NCI-H187 treated with DMSO at 0.1 percent for 48 hours (cell line): ENCODE measurements around the gene ANKRD22.
"Not testable (repeated sequence)": the region's sequence is repeated elsewhere in the genome, so short reads cannot be mapped to it uniquely, and the experiment has no call there.

Source experiments
- DNase-seq: peaks from one replicate; lab custom pipeline; 2025; lab: John Stamatoyannopoulos, UW

ANKRD22 gene

DNA sequence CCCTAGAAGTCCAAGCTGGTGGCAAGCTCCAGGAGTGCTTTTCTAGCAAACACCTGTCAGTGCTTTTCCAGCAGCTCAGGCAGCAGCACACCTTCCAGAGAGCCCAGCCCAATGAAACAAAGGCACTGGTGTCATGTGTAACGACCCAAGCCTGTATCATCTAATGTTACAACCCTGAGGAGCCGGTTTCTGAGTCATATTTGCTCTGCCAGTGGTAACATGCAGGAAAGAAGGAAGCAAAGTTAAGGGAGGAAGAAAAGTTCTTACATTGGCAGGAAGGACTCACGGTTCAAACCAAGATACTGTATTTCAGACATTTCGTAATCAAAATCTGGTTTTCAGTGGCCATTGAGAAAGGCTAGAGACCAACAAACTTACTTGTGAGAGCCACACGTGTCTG is at the start of gene ANKRD22:
ANKRD22 (minus strand) TSS at position 139 of the 400 bp plus-strand sequence. CDS start 237 bp downstream, outside the sequence.
- DNase-seq: no peak

- no peak for DNase-seq
Observed at GRCh38 chr10:88899886-88900285, 48.2 kb upstream of the ANKRD22 start.

DNA sequence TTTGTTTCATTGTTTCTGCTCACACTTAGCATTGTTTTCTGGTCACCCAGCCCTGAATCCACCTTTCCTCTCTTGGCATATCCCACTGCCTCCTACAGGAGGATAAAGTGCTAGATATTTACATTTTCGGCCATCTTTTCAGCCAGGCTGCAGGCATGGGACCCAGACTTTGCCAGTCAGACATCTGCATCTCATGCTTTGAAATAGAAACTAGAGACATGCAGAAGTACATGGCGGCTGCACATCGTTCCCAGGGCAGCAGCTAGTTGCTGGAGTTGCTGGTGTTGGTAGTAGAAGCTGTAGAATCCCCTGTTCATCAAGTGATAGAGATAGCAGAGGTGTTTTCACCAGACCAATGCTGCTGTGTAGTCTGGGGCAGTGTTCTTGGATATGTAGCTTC is 47.1 kb upstream of the ANKRD22 start:
- DNase-seq: no peak

DNA sequence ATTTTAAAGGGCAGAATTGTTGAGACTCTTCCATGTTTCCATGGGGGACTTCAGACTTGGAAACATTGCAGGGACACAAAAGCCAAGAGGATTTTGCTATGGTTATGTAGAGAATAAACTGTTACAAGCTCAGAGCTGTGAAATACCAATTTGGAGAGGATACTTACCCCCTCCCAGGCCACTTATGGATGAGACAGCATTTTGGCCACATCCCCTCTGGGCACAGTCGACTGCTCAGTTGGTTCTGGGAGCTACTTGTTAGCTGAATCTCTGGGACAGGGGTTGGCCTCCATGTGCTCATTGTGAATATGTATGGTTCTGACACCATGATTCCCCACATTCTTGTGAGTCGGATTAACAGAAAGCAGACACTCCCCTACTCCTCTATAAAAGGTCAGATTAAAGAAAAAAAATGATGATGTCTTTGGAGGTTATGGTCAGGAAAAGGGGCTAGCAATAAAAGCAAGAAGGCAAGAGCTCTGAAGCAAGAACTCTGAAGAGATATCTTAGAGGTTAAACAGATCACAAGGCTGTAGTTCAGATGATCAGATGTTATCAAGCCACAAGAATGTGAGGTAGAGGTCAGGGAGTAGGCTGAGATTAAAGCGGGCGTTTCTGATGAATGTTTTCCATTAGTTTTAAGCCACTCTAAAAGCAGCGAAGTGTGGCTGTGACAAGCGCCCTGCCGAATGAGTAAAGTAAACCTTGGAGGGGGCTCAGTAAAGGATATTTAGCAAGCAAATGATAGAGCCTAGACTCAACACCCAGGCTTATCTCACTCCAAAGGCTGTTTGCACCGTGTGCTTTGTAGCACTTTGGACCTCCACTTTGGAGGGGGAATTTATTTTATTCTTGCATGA is 45.6 kb upstream of the ANKRD22 start:
- DNase-seq: peak; percentile 24

DNA sequence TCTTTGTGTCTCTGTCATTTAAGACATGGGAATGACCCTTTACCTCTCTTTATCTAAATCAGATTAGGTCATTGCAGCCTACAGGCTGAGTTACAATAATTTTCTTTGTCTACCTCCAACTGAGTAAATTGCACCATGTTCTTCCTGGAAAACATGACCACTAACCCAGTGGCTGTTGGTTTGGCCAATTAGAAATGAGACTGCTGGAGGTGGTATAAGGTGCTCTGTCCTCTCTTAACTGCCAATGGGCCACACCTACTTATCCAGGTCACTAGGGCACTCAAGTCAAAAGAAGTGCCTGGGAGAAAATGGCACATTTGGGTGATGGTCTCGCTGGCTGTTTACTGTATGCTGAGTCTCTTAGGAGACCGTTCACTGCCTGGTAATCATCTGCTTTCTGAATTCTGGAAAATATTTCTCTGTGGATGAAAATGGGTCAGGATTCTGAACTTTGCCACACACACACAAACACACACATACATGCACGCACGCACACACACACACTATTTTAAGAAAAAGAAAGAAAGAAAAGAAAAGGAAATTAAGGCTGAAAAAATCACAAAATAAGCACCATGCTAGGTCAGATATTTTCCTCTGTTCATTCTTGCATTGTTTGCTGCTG is 44.8 kb upstream of the ANKRD22 start:
- DNase-seq: no peak

DNA sequence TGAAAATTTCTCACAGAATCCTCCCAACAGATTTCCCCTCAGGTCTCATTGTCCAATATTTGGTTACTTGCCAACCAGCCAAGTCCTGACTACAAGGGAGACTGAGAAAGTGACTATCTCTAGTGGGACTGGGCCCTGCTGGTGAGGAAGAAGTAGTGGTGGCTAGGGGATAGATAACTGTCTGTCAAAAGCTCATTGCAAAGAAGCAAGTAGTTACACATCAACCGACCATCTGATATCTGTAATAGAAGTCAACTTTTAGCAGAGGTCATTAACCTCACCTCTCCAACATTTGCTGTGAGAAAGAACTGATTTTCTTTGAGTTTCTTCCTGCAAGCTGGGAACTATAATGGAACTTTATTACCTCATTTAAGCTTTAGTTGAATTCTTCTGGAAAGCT is 43.6 kb upstream of the ANKRD22 start:
- DNase-seq: no peak

DNA sequence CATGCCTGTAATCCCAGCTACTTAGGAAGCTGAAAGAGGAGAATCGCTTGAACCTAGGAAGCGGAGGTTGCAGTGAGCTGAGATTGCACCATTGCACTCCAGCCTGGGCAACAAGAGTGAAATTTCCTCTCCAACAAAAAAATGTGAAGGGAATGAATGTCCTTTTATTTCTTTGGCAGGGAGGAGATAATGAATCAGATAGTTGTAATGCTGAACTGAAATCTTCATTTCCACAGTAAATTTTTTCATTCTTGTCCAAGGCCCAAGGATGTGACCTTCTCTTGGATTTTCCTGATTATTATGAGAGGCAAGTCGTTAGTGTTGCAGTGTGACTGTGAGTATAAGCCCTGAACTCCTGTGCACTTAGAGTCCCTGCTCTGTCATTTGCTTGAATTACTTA is 42.0 kb upstream of the ANKRD22 start:
- no peak for DNase-seq

DNA sequence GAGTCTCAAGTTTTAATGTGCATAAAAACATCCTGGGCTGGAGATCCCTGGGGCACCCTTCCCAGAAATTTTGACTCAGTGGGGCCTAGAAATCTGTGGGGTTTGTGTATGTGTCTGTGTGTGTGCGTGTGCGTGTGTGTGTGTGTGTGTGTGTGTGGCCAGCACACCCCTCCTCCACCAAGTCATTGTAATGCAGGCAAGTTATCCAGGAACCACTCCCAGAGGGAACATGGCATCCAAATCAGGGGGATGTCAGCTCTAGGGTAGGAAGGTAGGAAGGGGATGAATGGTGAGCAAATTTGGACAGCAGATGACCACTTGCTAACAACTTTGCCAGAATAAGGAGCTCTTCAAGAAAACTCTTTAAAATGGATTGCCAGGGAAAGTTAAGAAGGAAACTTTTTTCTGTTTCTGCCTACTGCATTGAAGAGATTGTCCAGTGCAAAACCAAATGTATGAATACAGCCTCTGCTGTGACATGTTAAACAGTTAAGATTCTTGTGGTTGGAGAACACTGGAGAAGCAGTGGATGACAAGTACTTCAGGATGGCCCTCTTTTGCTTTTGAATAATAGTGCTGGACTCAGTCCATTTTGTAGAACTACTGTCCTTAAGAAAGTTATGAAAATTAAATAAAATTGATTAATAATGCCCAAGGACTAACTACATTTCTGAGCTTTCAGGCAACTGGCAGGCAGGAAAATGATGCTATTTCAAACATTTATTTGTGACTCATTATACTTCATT is 40.8 kb upstream of the ANKRD22 start:
- no peak for DNase-seq

DNA sequence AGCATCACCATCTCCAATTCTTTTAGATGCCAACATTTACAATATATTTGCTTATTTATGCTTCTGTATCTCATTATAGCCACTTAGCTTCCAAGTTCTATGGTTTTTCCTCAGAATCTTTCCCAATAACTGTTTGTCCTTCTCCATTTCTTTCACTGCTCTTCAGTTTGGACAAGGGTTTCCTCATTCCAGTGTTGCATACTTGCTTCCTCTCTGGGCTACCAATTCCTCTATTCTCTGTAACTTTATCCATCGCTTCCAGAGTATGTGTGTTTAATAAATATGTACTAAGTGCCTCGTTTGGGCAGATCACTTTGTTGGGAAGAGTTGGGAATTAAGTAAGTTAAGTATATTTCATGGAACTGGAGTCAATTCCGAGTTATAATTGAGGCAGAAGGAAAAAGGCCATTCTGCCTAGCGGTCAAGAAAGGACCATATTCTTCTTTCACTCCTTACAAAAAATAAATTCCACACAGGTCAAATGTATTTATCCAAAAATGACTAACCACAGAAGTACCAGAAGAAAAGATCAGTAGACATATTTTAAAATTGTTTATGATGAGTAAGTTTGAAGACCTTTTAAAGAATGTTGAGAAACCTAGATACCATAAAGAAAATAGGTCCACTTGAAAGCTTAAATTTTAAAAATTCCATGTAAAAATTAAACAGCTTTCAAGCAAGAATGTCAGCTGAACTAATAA is 39.2 kb upstream of the ANKRD22 start:
- no peak for DNase-seq

DNA sequence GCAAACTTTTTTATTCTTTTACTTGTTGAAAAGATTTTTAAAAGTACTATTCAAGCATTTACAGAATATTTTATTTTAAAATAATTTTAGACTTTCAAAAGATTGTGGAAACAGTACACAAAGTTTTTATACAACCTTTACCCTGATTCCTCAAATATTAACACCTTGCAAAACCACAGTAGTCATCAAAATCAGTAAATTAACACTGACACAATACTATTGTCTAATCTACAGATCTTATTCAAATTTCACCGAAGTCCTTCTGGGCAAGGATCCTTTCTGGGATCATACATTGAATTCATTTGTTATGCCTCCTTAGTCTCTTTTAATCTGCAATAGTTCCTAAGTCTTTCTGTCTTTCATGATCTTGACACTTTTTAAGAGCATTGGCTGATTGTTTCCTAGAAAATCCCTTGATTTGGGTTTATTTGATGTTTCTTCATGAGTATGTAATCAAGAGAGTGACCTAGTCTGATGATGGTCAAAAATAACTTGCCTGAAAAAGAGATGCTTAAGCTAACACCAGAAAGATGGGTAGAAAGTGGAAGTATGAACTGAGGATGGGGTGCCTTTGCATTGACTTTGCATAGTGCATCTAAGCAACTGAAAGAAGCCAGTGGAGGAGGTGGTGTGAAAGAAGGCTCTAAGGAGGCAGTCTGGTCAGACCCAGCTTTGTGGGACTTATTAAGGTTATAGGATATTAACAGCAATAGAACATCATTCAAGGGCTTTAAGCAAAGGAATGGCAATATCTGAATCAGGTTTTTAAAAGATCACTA is 38.1 kb upstream of the ANKRD22 start:
- DNase-seq: no peak

DNA sequence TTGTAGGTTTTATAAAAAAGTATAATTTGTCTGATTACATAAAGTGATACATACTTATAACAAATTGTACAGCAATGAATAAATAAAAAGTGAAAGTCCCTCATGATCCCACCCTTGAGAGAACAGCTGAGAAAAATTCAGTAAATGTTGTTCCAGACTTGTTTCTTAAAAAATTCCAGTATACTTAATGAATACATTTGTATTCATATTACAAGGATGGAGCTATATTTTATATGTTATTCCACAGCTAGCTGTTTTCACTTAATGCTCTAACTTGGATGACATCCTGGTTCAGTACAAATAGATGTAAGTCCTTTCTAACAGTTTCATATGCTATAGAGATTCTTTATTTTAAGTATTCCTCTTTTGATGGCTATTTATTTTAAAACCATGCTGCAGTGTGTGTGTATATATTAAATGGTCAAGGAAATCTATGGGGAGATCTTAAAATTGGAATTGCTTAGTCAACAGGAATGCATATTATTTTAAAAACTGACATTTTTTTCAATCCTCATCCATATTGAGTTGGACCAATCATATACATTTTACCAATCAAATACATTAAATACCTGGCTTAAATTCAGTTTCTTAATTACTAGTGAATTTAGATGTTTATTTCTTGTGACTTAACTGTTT is 37.3 kb upstream of the ANKRD22 start:
- DNase-seq: no peak

- DNase-seq: no peak
Observed at GRCh38 chr10:88886557-88886956, 34.9 kb upstream of the ANKRD22 start.

DNA sequence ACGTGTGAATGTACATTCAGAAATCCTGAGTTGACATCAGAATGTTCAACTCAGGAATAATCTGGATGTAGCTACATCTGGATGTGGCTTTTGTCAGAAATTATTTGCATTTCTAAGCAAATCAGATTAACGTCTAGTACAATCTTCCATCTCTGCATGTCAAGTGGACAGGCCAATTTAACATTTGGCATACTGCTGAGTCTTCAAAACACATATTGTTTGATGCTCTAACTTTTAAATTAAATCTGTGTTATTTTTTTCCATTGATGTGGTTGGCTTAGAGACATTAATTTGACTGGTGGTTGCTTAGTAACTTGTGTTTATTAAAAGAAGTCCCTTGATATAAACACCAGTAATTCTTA is 31.8 kb upstream of the ANKRD22 start:
- no peak for DNase-seq

DNA sequence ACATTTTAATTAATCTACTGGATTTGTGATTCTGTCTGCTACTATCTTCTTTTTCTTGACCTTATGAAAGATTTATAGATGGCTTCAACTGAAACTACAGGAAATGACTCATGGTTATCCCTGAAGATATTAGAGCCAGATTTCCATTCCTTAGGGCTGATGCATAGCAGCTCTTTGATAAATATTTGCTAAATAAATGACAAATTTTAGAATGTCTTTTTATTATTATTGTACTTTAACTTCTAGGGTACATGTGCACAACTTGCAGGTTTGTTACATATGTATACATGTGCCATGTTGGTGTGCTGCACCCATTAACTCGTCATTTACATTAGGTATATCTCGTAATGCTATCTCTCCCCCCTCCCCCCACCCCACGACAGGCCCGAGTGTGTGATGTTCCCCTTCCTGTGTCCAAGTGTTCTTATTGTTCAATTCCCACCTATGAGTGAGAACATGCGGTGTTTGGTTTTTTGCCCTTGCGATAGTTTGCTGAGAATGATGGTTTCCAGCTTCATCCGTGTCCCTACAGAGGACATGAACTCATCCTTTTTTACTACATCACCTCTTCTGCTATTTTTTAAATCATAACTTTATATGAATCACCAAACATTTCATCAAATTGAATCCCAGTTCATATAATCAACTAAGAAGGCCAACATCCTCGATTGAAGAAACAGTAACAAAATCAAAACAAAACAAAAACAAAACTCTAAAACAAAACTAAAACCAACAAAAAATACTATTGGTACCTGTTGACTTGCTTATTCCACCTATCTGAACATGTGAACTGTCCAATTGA is 31.2 kb upstream of the ANKRD22 start:
- not testable (repeated sequence) for DNase-seq

- no peak for DNase-seq
Observed at GRCh38 chr10:88881922-88882645, 30.4 kb upstream of the ANKRD22 start.

DNA sequence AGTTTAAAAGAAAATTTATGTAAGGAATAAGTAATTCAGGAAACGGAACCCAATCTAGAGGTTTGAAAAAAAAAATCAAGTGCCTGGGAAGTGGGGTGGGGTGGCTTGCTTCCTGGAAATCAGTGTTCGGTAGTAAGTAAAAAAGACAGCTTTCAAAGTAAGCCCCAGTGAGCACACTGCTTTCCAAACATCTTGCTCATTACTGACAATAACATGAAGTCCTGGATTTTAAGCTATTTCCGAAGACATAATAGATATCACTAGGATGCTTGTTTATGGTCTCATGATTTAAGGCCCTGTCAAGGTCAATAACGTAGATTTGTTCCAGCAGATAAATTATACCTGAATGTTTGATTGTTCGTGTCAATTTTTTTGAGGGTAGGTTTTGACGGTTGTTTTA is 29.7 kb upstream of the ANKRD22 start:
- DNase-seq: no peak

- no peak for DNase-seq
Observed at GRCh38 chr10:88880282-88881076, 28.8 kb upstream of the ANKRD22 start.

- DNase-seq: no peak
Observed at GRCh38 chr10:88879534-88880281, 28.1 kb upstream of the ANKRD22 start, which contains the start of gene STAMBPL1. TSS of gene STAMBPL1 (plus strand) at chr10:88880245. CDS start at chr10:88901709, 21,464 bp downstream.
